ENCODE measurements around the gene PEX12.
A peak's percentile ranks its signal among the peaks of the same experiment; 100 is the strongest.

PEX12 gene

GRCh38 chr17:35603674-35604073 is 25.3 kb upstream of the PEX12 start:
- TF ChIP-seq POLR2A (IDR thresholded peaks at IDR 0.05; ENCODE audit: low read depth, low read length) (no peak), POLR2AphosphoS5 (IDR thresholded peaks at IDR 0.05; ENCODE audit: low read depth, low read length) (no peak), TAF1 (IDR thresholded peaks at IDR 0.05; ENCODE audit: borderline replicate concordance, low read depth, low read length) (no peak)
- no peak for DNase-seq (ENCODE audit: insufficient read length)
- FAIRE-seq, result no peak

- no peak for DNase-seq (ENCODE audit: insufficient read length)
- TF ChIP-seq TAF1 (IDR thresholded peaks at IDR 0.05; ENCODE audit: borderline replicate concordance, low read depth, low read length) (no peak), POLR2A (IDR thresholded peaks at IDR 0.05; ENCODE audit: low read depth, low read length) (no peak), POLR2AphosphoS5 (IDR thresholded peaks at IDR 0.05; ENCODE audit: low read depth, low read length) (no peak)
- FAIRE-seq, result no peak
Measured at GRCh38 chr17:35597604-35598003, 19.2 kb upstream of the PEX12 start.

- TF ChIP-seq POLR2A (IDR thresholded peaks at IDR 0.05; ENCODE audit: low read depth, low read length) (no peak), TAF1 (IDR thresholded peaks at IDR 0.05; ENCODE audit: borderline replicate concordance, low read depth, low read length) (no peak), POLR2AphosphoS5 (IDR thresholded peaks at IDR 0.05; ENCODE audit: low read depth, low read length) (no peak)
- DNase-seq (ENCODE audit: insufficient read length) (no peak), FAIRE-seq (no peak)
Measured at GRCh38 chr17:35596530-35597233, 18.3 kb upstream of the PEX12 start.

GRCh38 chr17:35596072-35596471 is 17.7 kb upstream of the PEX12 start:
- TF ChIP-seq TAF1 (IDR thresholded peaks at IDR 0.05; ENCODE audit: borderline replicate concordance, low read depth, low read length) (no peak), POLR2AphosphoS5 (IDR thresholded peaks at IDR 0.05; ENCODE audit: low read depth, low read length) (no peak), POLR2A (IDR thresholded peaks at IDR 0.05; ENCODE audit: low read depth, low read length) (no peak)
- DNase-seq (ENCODE audit: insufficient read length) (no peak), FAIRE-seq (no peak)

GRCh38 chr17:35588196-35588920 is 10.0 kb upstream of the PEX12 start:
- DNase-seq (ENCODE audit: insufficient read length) (no peak), FAIRE-seq (peak; percentile 72)
- TF ChIP-seq TAF1 (IDR thresholded peaks at IDR 0.05; ENCODE audit: borderline replicate concordance, low read depth, low read length), result no peak
- no peak for TF ChIP-seq POLR2AphosphoS5 (IDR thresholded peaks at IDR 0.05; ENCODE audit: low read depth, low read length)

GRCh38 chr17:35587074-35587961 is 8.9 kb upstream of the PEX12 start, which contains the start of gene AP2B1:
TSS of gene AP2B1 (plus strand) at chr17:35587322. CDS start at chr17:35594031, 6,709 bp downstream.
- peak; percentile 99 for FAIRE-seq

GRCh38 chr17:35586569-35587073 is 8.2 kb upstream of the PEX12 start:
- DNase-seq (ENCODE audit: insufficient read length) (no peak), FAIRE-seq (peak; percentile 51)
- TF ChIP-seq POLR2AphosphoS5 (IDR thresholded peaks at IDR 0.05; ENCODE audit: low read depth, low read length) (no peak), TAF1 (IDR thresholded peaks at IDR 0.05; ENCODE audit: borderline replicate concordance, low read depth, low read length) (no peak), POLR2A (IDR thresholded peaks at IDR 0.05; ENCODE audit: low read depth, low read length) (no peak)

More at GRCh38 chr17:35587074-35587961, 8.9 kb upstream of the PEX12 start, which contains the start of gene AP2B1:
- DNase-seq (ENCODE audit: insufficient read length), result peak; percentile 71
- TF ChIP-seq POLR2AphosphoS5 (IDR thresholded peaks at IDR 0.05; ENCODE audit: low read depth, low read length) (peak; percentile 89), TAF1 (IDR thresholded peaks at IDR 0.05; ENCODE audit: borderline replicate concordance, low read depth, low read length) (peak; percentile 56), POLR2A (IDR thresholded peaks at IDR 0.05; ENCODE audit: low read depth, low read length) (peak; percentile 84)

- no peak for FAIRE-seq
- no peak for DNase-seq (ENCODE audit: insufficient read length)
- no peak for TF ChIP-seq POLR2A (IDR thresholded peaks at IDR 0.05; ENCODE audit: low read depth, low read length)
- no peak for TF ChIP-seq POLR2AphosphoS5 (IDR thresholded peaks at IDR 0.05; ENCODE audit: low read depth, low read length)
- no peak for TF ChIP-seq TAF1 (IDR thresholded peaks at IDR 0.05; ENCODE audit: borderline replicate concordance, low read depth, low read length)
Measured at GRCh38 chr17:35584061-35584460, 5.7 kb upstream of the PEX12 start.

GRCh38 chr17:35578929-35579432 is 610 bp upstream of the PEX12 start:
- DNase-seq (ENCODE audit: insufficient read length) (no peak), FAIRE-seq (no peak)
- no peak for TF ChIP-seq POLR2AphosphoS5 (IDR thresholded peaks at IDR 0.05; ENCODE audit: low read depth, low read length)
- TF ChIP-seq TAF1 (IDR thresholded peaks at IDR 0.05; ENCODE audit: borderline replicate concordance, low read depth, low read length), result no peak
- TF ChIP-seq POLR2A (IDR thresholded peaks at IDR 0.05; ENCODE audit: low read depth, low read length), result no peak

- DNase-seq (ENCODE audit: insufficient read length) (no peak), FAIRE-seq (peak; percentile 79)
- no peak for TF ChIP-seq POLR2A (IDR thresholded peaks at IDR 0.05; ENCODE audit: low read depth, low read length)
- no peak for TF ChIP-seq POLR2AphosphoS5 (IDR thresholded peaks at IDR 0.05; ENCODE audit: low read depth, low read length)
- TF ChIP-seq TAF1 (IDR thresholded peaks at IDR 0.05; ENCODE audit: borderline replicate concordance, low read depth, low read length), result no peak
Measured at GRCh38 chr17:35577830-35578196, 558 bp downstream of the PEX12 start.

- no peak for FAIRE-seq
- DNase-seq (ENCODE audit: insufficient read length), result no peak
- TF ChIP-seq POLR2A (IDR thresholded peaks at IDR 0.05; ENCODE audit: low read depth, low read length), result no peak
- TF ChIP-seq TAF1 (IDR thresholded peaks at IDR 0.05; ENCODE audit: borderline replicate concordance, low read depth, low read length), result no peak
- TF ChIP-seq POLR2AphosphoS5 (IDR thresholded peaks at IDR 0.05; ENCODE audit: low read depth, low read length), result 0 out of 2 replicates have a peak, but pooled peaks have one; percentile 20
Measured at GRCh38 chr17:35575759-35576158, 2.6 kb downstream of the PEX12 start.
